Calu3 (cell line): ENCODE data around the gene DCC. TPM values are rescaled to one million over a fixed set of nuclear protein-coding genes. Genes with fewer than 3 reads are reported as not detected.
A peak's percentile ranks its signal among the peaks of the same experiment; 100 is the strongest.

Source experiments
- BruUV-seq: library from RNA; stranded (reverse); fragments of 400-500 nt; replicated peaks from 2 replicates; lab custom pipeline; 2021; lab: Mats Ljungman, UMichigan
- CTCF ChIA-PET: fragments of 300-600 bp; sonication (Branson Sonifier 250); formaldehyde crosslinking; loops from one replicate; lab custom pipeline; 2022; ENCODE audit warnings: antibody characterized with exemption; lab: Charles Lee
- DNase-seq: peaks from one replicate; pipeline ENCODE4 v3.0.0; 2022
- H3K27ac Mint-ChIP-seq: one replicate; pipeline ENCODE4 v1.8.0; 2022; ENCODE audit warnings: mixed read lengths; ENCODE audit not compliant: unreplicated experiment
- H3K27me3 Mint-ChIP-seq: one replicate; pipeline ENCODE4 v1.8.0; 2022; ENCODE audit warnings: mixed read lengths; ENCODE audit not compliant: unreplicated experiment
- H3K36me3 Mint-ChIP-seq: one replicate; pipeline ENCODE4 v1.8.0; 2022; ENCODE audit warnings: mild to moderate bottlenecking, moderate library complexity, mixed read lengths; ENCODE audit not compliant: insufficient read depth, unreplicated experiment
- H3K4me1 Mint-ChIP-seq: one replicate; pipeline ENCODE4 v1.8.0; 2022; ENCODE audit warnings: mild to moderate bottlenecking, low read depth, mixed read lengths; ENCODE audit not compliant: unreplicated experiment
- H3K4me3 Mint-ChIP-seq: one replicate; pipeline ENCODE4 v1.8.0; 2022; ENCODE audit warnings: mild to moderate bottlenecking, low read depth, moderate library complexity, mixed read lengths; ENCODE audit not compliant: unreplicated experiment
- H3K9me3 Mint-ChIP-seq: one replicate; pipeline ENCODE4 v1.8.0; 2022; ENCODE audit warnings: low read depth, mixed read lengths; ENCODE audit not compliant: unreplicated experiment
- CTCF ChIP-seq: fragments of 200-600 bp; IDR thresholded peaks from one replicate; pipeline ENCODE4 v1.8.0; 2022; ENCODE audit warnings: antibody characterized with exemption; ENCODE audit not compliant: unreplicated experiment
- intact Hi-C: fragments of 100-400 bp; cut with micrococcal nuclease; formaldehyde crosslinking; loops from one replicate; pipeline ENCODE4 v1.10.0; 2022; ENCODE audit not compliant: unreplicated experiment
- total RNA-seq: library from RNA; stranded (reverse); gene quantifications from 2 replicates; pipeline ENCODE4 v1.2.3, GENCODE V29; 2022

The DCC gene
- total RNA-seq, 1 experiment from 2014 or later: not detected

- peak; percentile 2 for DNase-seq
- BruUV-seq: no TSS peak
- H3K27me3 Mint-ChIP-seq: peaks cover 29% of the 10 kb centered on the region
- intact Hi-C loops: loop anchor here (1.0 to 10.0 kb wide), 4 partner anchors 186 to 1556 kb away; no protein-coding TSS in a partner anchor
- H3K27ac Mint-ChIP-seq: no peak overlapping the region
- no peaks in the 10 kb centered on the region for H3K4me1 Mint-ChIP-seq
- no peaks in the 10 kb centered on the region for H3K9me3 Mint-ChIP-seq
- no peaks in the 10 kb centered on the region for H3K36me3 Mint-ChIP-seq
- CTCF ChIA-PET: interaction anchor here (0.8 to 1.0 kb wide), 4 partner anchors 186 to 1050 kb away, joined by 3 to 16 read pairs (median 4); no protein-coding TSS in a partner anchor
- no peak for TF ChIP-seq CTCF
- no peak overlapping the region for H3K4me3 Mint-ChIP-seq
Observed at GRCh38 chr18:52670896-52671295, 330.9 kb downstream of the DCC start.

GRCh38 chr18:52678034-52678433 lies 338.0 kb downstream of the DCC start:
- no peaks in the 10 kb centered on the region for H3K36me3 Mint-ChIP-seq

GRCh38 chr18:52678551-52678950 lies 338.6 kb downstream of the DCC start:
- BruUV-seq: no TSS peak
- H3K27me3 Mint-ChIP-seq: no peaks in the 10 kb centered on the region

More at GRCh38 chr18:52678034-52678433, 338.0 kb downstream of the DCC start:
- Mint-ChIP-seq H3K27me3 (peaks cover 2% of the 10 kb centered on the region), H3K27ac (no peak overlapping the region), H3K4me1 (no peaks in the 10 kb centered on the region), H3K9me3 (no peaks in the 10 kb centered on the region), H3K4me3 (no peak overlapping the region)
- DNase-seq: no peak
- intact Hi-C loops: loop anchor here (10.0 kb wide), 3 partner anchors 193 to 1563 kb away; no protein-coding TSS in a partner anchor
- CTCF ChIA-PET: no interaction called here
- BruUV-seq: no TSS peak
- no peak for TF ChIP-seq CTCF

GRCh38 chr18:52679354-52679753 lies 339.4 kb downstream of the DCC start:
- no peak for DNase-seq

More at GRCh38 chr18:52678551-52678950, 338.6 kb downstream of the DCC start:
- CTCF ChIA-PET: no interaction called here
- no peak for DNase-seq
- H3K36me3 Mint-ChIP-seq: no peaks in the 10 kb centered on the region
- intact Hi-C loops: loop anchor here (10.0 kb wide), 3 partner anchors 194 to 1564 kb away; no protein-coding TSS in a partner anchor
- H3K27ac Mint-ChIP-seq: no peak overlapping the region
- H3K4me1 Mint-ChIP-seq: no peaks in the 10 kb centered on the region
- TF ChIP-seq CTCF: no peak
- H3K4me3 Mint-ChIP-seq: no peak overlapping the region
- H3K9me3 Mint-ChIP-seq: no peaks in the 10 kb centered on the region

More at GRCh38 chr18:52679354-52679753, 339.4 kb downstream of the DCC start:
- CTCF ChIA-PET: no interaction called here
- Mint-ChIP-seq H3K9me3 (no peaks in the 10 kb centered on the region), H3K27me3 (no peaks in the 10 kb centered on the region), H3K36me3 (no peaks in the 10 kb centered on the region), H3K4me1 (no peaks in the 10 kb centered on the region), H3K27ac (no peak overlapping the region), H3K4me3 (no peak overlapping the region)
- no peak for TF ChIP-seq CTCF
- intact Hi-C loops: loop anchor here (10.0 kb wide), 3 partner anchors 195 to 1565 kb away; no protein-coding TSS in a partner anchor
- BruUV-seq: no TSS peak
